Measurements from ENCODE around the gene CLDND2.

Gene CLDND2

DNA sequence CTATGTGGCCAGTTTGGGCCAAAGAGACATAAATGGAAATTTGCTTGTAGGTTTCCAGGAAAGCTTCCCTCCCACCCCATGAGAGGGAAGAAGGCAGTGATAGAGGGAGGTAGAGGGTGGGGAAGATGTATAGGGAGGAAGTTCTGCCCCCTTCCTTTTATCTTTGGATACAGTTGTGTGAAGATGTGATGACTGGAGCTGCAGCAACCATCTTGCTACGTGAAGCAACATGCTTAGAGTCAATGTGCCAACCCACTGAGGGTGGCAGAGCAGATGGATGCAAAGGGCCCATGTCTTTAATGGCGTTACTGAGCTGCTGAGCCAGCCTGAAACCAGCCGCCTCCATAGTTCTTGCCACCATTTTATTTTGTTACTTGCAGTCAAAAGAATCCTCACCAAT lies 37.6 kb downstream of the CLDND2 start:
- no peak for DNase-seq (ENCODE audit: low read depth)

DNA sequence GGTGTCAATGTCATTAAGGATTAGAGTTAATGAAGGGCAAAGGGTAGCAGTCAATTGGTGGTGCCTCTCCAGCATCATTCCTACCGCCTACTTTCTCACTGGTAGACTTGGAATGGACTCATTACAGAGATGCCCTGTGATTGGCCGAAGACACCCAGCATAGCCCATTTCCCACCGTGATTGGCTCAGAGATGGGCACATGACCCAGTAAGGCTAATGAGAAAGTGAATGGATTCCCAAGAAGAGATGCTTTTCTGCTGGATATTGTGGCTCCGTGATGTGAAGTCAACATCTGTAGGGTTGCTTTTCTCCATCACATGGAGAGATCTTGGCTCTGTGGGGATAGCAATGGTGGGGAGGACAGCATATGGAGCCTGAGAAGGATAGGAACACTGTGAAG lies 38.4 kb downstream of the CLDND2 start:
- no peak for DNase-seq (ENCODE audit: low read depth)

DNA sequence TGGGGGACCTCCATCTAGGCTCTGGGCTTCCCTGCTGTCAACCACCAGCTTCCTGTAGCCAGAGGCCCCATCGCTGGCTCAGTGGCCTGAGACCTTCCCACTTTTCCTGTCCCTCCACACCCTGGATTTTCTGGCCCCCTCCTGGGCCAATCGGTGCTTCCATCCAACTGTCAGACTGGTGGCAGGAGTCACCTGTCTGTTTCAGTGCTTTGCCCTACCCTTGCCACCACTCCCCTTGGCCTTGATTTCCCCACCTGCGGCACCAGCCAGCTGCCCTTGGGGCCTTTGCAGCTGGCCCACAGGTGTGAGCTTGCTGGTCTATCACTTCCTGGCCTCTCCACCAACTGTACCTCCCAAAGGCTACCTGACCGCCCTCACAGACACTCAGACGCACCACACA lies 39.4 kb downstream of the CLDND2 start:
- no peak for DNase-seq (ENCODE audit: low read depth)

DNA sequence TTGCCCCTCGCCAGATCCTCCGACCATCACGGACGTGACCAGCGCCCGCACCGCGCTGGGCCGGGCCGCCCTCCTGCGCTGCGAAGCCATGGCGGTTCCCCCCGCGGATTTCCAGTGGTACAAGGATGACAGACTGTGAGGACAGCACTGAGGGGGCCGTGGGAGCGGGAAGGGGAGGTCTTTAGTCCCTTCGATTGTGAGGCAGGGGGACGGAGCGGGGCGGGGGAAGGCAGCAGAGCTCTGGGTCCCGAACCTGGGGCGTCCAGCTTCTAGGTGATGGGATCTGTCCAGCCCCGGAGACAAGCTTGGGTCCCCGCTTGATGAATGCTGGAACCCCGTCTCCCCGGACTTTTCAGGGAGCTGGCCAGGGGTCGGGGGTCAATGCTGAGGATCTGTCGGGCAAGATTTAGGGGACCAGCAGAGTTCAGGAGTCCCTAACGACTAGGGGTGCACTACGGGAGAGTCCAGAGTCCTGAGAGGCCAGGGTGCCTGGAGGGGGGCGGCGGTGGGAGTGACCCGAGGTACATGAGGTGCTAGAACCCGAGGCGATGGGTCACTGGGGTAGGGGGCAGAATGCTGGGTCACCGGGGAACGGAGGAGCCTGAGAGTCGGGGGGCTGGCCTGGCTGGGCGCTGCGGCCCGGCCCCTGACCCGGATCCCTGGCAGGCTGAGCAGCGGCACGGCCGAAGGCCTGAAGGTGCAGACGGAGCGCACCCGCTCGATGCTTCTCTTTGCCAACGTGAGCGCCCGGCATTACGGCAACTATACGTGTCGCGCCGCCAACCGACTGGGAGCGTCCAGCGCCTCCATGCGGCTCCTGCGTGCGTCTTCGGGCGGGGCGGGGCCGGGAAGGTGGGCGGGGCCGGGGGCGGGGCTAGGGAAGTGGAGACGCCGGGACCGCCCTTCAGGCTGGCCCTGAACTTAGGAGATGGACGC lies 41.5 kb downstream of the CLDND2 start:
- DNase-seq (ENCODE audit: low read depth): no peak

DNA sequence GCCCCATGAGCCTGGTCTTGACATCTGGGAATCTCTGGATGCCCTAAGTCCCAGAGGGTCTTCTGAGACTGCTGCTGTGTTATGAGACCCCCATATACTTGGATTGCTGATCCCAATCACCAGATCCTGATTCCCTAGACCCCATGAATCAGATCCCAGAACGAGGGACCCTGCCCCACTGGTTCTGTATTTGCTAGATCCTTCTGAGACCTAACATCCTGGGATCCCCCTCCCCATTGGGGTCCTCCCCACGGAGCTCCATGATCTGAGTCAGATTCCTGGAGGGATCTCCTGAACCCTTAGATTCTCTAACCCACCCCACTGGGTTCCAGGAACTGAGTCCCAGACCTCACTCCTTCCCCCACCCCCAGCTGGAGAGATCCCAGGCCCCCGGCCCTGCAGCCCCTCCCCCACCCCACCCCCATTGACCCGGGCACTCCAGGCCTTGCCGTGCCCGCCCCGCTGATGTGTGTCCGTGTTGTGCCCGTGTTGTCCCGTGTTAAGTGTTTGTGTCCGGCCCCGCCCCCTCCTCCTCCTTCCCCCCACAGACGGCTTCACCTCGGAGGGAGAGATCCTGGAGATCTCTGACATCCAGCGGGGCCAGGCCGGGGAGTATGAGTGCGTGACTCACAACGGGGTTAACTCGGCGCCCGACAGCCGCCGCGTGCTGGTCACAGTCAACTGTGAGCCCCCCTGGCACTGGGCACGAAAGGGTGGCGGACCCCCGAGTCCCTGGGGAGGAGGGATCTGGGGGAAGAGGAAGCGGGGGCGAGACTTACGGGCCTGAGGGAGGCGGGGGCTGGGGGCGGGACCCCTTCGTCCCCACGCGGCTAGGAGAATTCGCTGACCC lies 42.4 kb downstream of the CLDND2 start:
- no peak for DNase-seq (ENCODE audit: low read depth)

DNA sequence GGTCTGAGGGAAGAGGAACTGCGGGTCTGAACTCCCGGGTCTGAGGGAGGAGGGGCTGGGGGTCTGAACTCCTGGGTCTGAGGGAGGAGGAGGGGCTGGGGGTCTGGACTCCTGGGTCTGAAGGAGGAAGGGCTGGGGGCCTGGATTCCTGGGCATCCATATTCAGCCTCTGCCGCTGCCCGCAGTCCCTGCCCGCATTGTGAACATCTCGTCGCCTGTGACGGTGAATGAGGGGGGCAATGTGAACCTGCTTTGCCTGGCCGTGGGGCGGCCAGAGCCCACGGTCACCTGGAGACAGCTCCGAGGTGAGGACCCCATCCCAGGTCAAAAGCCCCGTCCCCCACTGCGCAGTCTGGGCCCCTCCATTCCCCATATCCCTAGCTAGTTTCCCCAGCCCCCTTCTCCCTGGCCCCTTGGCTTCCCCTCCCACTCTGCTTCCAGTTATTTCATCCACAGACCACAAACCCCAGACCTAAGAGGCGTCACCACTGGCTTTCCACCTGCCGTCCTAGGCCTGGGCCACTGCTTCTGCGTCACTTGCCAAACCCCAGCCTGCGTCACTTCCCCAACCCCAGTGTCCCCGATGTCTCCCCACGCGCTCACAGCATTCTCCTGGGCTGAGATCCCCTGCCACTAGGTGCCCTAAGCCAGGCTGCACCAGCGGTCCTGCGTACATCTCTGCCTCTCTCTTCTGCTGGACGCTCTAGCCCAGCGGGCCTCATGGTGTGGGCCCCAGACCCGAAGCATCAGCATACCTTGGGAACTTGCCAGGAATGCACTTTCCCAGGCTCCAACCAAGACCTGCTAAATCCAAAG lies 43.4 kb downstream of the CLDND2 start:
- no peak for DNase-seq (ENCODE audit: low read depth)

DNA sequence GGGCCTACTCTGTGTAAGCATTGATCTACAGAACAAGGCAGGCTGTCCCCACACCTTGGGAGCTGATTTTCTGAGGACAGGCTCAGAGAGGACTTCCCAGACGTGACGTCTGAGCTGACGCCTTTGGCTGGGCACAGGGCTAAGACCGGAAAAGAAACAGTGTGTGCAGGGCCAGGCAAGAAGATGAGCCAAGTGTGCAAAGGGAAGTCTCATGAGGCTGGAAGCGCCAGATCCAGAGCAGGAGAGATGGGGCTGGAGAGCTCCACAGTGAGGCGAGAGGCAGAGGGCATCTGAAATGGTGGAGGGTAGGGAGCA lies 44.7 kb downstream of the CLDND2 start:
- DNase-seq (ENCODE audit: low read depth): no peak

DNA sequence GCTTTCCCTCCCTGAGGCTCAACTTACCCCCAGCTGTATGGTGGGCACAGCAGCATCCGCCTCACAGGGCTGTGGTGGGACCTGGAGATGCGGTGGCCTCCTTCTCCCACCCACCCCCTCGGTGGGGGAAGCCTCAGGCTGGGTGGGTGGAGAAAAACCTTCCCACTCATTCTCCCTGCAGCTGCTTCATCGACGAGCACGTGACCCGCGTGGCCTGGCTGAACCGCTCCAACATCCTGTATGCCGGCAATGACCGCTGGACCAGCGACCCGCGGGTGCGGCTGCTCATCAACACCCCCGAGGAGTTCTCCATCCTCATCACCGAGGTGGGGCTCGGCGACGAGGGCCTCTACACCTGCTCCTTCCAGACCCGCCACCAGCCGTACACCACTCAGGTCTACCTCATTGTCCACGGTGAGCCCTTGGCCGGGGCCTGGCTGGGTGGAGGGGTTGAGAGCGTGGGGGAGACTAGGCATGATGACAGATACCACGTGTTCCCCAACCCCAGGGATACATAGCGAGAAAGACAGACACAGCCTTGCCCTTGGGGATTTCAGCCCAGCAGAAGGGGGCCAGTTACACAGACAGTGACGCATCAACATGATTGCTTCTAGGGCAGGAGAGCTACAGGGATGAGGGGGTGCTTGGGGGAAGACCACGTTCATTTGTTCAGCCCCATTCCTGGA lies 45.2 kb downstream of the CLDND2 start:
- no peak for DNase-seq (ENCODE audit: low read depth)

DNA sequence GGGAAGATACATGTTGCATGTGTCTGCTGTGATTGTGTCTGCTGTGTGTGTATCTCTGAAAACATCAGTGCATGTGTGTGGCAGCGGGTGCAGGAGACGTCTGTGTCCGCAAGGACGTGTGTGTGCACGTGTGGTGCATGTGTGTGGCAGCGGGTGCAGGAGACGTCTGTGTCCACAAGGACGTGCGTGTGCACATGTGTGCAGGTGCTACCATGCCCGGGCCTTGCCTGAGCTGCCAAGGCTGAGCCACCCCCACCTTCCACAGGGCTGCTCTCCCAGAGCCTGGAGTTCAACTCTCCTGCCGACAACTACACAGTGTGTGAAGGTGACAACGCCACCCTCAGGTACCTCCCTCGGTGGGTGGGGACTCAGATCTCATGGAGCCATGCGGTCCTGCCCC lies 47.0 kb downstream of the CLDND2 start:
- DNase-seq (ENCODE audit: low read depth): no peak

DNA sequence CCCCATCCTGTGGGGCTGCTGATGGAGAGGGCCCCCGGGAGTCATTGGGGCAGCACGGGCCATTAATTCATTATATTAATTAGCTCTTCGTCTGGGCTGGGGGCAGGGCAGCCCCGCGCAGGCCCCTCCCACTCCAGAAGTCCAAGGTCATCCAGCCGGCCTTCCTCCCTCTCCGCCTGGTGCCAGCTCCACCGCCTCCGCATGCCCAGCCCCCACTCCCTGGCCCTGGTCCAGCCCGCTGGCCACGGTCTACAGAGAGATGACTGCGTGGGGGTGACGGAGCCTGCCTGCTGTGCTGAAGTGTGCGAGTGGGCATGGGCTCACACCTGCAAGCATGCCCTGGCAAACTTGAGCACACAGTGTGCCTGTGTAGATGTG lies 48.5 kb downstream of the CLDND2 start:
- DNase-seq (ENCODE audit: low read depth): no peak

DNA sequence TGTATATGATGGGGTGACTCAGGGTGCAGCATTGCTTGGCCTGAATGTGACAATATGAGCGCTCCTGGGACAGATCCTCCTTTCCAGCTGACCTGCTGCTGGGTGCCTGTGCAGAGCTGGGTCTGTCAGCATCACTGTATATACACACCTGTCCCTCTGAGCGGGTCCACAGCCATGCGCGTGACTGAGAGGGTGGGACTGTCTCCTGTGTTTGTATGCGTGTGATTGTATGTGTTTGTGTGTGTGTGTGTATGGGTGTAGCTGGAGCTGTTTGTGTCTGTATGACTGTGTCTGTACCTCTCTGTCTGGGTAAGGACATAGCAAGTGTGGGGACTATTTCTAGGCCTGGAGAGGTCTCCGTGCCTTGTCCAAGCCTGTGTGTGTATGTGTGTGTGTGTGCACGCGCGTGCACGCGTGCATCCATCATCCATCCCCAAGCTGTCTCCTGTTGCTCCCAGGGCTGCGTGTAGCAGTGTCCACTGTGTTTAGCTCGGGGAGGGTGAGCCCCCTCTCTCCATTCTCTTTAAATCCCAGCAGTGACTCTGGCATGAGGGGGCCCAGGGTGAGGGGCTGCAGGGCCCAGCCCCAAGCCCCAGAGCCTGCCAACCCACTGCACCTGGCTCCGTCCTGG lies 49.0 kb downstream of the CLDND2 start:
- DNase-seq (ENCODE audit: low read depth): no peak

DNA sequence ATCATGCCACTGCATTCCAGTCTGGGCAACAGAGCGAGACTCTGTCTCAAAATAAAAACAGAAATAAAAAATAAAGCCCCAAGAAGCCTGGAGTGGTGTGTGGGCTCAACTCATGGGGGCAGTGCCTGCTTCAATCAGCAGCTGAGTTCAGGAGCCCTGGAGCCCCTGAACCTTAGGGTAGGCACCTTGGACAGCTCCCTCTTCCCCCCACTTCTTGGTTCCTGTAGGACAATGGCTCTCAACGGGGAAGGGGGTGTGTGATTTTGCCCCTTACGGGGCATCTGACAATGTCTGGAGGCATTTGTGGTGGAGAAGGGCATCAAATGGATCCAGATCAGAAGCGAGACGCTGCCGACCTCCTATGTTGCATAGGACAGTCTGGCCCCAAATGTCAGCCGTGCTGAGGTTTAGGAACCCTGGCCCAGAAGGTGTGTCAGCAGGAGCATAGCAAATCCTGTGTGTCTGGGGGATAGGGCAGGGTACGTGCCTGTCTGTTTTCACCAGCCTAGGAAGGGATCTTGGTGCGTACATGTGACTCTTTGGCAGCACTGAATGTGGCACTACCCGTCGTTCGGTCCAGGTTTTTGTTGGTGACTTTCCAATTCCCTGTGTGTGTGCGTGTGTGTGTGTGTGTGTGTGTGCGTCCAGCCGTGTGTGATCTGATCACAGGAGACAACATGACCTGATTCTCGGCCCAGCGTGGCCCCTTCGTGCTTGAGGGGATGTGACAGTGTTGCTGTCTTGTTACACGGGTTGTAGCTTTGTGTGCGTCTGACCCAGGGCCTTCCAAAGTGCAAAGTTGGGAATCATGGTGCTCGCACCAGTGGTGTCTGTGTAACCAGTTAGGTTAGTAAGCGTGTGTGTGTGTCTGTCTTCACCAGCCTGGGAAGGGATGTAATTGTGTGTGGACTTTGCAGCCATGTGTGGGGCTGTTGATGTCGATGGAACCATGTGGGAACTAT lies 49.8 kb downstream of the CLDND2 start:
- no peak for DNase-seq (ENCODE audit: low read depth)

DNA sequence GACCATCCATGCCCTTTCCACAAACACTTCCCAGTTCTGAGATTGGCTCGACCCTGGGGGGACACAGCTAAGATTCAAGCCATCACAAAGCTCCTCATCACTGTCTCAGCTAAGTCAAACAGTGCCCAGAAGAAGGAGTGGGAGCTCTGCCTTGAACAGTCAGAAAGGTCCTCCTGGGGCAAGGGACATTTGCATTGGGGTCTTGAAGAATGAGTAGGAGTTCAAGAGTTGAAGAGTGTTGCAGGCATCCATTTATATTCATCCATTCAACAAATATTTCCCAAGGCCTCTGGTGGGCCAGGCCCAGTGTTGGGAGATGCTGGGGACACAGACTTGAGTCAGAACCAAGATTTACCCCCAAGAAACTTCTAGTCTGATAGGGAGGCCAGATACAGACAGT lies 50.8 kb downstream of the CLDND2 start:
- DNase-seq (ENCODE audit: low read depth): no peak

DNA sequence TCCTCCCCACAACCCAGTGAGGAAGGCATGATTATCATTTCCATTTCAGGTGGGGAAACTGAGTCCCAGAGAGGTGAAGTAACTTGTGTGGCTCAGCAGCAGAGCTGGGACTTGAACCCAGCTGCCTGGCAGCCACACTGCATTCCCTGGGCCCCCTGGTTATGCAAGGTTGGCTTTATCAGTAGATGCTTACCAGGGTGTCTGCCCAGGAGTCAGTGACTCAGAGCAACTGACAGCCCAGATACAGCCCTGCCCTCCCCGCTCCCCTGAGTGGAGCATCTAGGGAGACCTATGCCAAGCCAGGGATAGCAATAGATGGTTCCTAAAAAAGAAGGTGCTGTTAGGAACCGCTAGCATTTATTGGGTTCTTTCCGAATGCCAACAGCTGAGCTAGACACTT lies 51.4 kb downstream of the CLDND2 start:
- DNase-seq (ENCODE audit: low read depth): no peak

Data from EH (cell line).